Activated naive CD4-positive, alpha-beta T cell treated with anti-CD3 and anti-CD28 coated beads, Interleukin-2, amount 50 U/mL, for 72 hours (primary cell): ENCODE measurements around the gene P4HTM. TPM values are rescaled to one million over a fixed set of nuclear protein-coding genes. Genes with fewer than 3 reads are reported as not detected.

ENCODE experiments used
- ATAC-seq, 2 donors: fragments of 150-1000 bp; cut with Tn5 transposase; 2 replicates each; pipeline ENCODE4 v1.10.0; 2021; ENCODE audit warnings: mild to moderate bottlenecking in 2 of 2, moderate library complexity in 2 of 2
- DNase-seq, 2 donors: peaks; one replicate each; pipeline ENCODE4 v3.0.0; 2021 to 2022; ENCODE audit warnings: low spot score in 2 of 2
- H3K27ac Mint-ChIP-seq, 2 donors: one replicate each; pipeline ENCODE4 v1.8.0; 2022; ENCODE audit warnings: mild to moderate bottlenecking in 2 of 2, mixed read lengths in 2 of 2
- H3K36me3 Mint-ChIP-seq, 2 donors: one replicate each; pipeline ENCODE4 v1.8.0; 2022; ENCODE audit warnings: mixed read lengths in 2 of 2
- H3K9me3 Mint-ChIP-seq, 2 donors: one replicate each; pipeline ENCODE4 v1.8.0; 2022; ENCODE audit warnings: mixed read lengths in 2 of 2
- total RNA-seq, 2 donors: library from RNA; stranded (reverse); gene quantifications; one replicate each; pipeline ENCODE4 v1.2.3, GENCODE V29; 2022

Gene P4HTM, protein sequence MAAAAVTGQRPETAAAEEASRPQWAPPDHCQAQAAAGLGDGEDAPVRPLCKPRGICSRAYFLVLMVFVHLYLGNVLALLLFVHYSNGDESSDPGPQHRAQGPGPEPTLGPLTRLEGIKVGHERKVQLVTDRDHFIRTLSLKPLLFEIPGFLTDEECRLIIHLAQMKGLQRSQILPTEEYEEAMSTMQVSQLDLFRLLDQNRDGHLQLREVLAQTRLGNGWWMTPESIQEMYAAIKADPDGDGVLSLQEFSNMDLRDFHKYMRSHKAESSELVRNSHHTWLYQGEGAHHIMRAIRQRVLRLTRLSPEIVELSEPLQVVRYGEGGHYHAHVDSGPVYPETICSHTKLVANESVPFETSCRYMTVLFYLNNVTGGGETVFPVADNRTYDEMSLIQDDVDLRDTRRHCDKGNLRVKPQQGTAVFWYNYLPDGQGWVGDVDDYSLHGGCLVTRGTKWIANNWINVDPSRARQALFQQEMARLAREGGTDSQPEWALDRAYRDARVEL
- total RNA-seq: 10 to 100 TPM; 24.3 to 33.3 TPM

DNA sequence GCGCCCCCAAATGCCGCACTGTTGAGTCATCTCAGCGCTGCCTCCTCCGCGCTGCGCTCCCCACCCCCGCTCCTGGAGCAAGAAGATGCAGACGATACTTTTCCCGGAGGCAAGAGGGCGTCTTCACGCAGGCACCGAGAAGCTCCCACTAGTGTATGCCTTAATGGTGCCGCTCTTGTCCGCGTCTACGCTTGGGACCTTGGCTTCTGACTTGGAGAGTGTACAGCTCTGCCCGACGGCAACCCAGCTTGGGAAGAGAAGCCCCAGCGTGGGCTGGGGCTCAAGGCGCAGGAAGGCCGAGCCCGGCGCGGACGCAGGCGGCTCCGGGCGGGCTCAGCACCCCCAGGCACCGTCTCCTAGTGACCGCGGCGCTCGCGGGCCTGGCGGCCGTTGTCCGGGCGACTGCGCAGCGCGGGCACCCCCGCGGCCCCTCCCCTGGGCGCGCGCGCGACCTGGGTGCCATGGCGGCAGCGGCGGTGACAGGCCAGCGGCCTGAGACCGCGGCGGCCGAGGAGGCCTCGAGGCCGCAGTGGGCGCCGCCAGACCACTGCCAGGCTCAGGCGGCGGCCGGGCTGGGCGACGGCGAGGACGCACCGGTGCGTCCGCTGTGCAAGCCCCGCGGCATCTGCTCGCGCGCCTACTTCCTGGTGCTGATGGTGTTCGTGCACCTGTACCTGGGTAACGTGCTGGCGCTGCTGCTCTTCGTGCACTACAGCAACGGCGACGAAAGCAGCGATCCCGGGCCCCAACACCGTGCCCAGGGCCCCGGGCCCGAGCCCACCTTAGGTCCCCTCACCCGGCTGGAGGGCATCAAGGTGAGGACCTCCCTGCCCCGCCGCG, at the start of gene P4HTM:
Gene P4HTM (plus strand): TSS at position 446 of the 840 bp plus-strand sequence. CDS start 16 bp downstream, at position 462.
- Mint-ChIP-seq H3K27ac (peak within 1 kb of the TSS; percentile 94 to 98), H3K36me3 (peaks cover 13 to 16% of the 10 kb centered on the region in 2 donors), H3K9me3 (no peaks in the 10 kb centered on the region)
- peak; percentile 76 to 84 for DNase-seq
- peak; percentile 77 to 83 for ATAC-seq

DNA sequence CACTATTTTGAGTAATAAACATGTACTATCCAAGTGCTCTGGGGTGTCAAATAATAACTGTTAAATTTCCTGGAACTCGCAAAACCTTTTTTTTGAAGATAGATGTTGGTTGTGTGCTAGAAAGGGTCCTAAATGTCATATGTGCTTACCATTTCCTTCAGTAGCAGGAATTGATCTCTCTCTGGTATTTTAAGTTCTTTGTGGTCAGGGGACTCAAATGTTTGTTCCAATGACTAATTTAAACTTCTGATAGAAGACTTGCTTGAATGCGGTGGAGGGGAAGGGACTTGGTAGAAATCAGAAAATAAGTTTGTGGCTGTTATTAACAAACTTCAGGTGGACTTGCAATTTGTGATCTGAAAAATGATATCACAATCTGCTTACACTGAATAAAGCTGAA, 44.6 kb upstream of the P4HTM start:
- Mint-ChIP-seq H3K27ac (peak overlapping the region; percentile 53 to 72), H3K36me3 (peaks cover 0 to 8% of the 10 kb centered on the region in 2 donors), H3K9me3 (no peaks in the 10 kb centered on the region)
- DNase-seq: no peak
- ATAC-seq: peak; percentile 48 to 56

DNA sequence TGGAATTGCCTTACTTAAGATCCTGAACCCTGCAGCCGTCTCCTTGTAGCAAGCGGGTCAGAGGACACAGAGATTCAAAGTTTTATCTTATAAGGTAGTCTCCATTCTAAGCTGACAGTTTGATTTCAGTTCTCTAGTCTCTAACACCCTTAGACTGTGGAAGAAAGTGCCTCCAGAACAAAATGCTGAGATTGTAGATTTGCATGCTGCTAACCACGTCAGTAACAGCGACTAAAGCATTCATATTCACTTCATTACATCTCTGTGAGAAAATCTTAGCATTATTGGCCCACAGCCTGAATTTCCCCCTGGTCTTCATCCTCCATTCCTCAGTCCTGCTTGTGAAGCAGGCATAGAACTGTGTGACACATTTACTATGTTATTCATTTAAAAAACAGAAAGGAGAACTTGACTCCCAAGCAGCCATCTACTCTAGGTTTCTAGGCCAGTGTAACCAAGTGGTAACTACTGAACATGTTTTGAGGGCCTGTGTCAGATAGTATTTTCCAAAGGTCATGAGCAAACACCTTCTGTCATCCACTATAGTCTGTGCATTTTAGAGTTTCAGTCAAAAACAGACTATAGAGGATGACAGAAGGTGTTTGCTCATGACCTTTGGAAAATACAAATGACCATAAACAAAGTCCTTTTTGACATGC, 44.0 kb upstream of the P4HTM start:
- Mint-ChIP-seq H3K27ac (peak overlapping the region; percentile 51 to 72), H3K9me3 (no peaks in the 10 kb centered on the region), H3K36me3 (peaks cover 0 to 8% of the 10 kb centered on the region in 2 donors)
- peak; percentile 62 to 68 for ATAC-seq
- no peak for DNase-seq

DNA sequence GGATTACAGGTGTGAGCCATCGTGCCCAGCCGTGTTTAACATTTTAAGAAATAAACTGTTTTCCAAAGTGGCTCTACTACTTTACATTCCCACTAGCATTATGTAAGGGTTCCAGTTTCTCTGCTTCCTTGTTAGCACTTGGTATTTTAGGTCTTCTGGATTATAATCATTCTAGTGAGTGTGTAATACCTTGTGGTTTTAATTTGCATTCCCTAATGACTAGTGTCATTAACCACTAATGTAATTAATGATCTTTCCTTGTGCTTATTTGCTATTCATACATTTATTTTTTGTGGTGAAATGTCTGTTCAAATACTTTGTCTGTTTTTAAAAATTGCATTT, 40.7 kb upstream of the P4HTM start:
- no peaks in the 10 kb centered on the region for H3K9me3 Mint-ChIP-seq

DNA sequence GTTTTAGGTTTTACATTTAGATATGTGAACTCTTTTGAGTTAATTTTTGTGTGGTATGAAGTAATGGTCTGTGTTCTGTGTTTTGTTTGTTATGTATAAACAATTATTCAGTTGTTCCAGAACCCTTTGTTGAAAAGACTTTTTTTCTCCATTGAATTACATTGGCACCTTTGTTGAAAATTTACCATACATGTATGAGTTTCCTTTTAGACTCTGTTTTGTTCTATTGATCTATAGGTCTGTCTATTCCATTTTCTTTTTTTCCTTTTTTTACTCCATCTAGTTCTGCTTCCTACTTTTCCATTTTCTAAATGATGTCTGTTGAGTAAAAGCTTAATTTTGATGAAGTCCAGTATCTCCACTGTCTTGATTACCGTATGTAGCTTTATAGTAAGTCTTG, 40.0 kb upstream of the P4HTM start:
- ATAC-seq: no peak
- Mint-ChIP-seq H3K27ac (no peak overlapping the region), H3K36me3 (no peaks in the 10 kb centered on the region)

More for the DNA sequence above, 40.7 kb upstream of the P4HTM start:
- ATAC-seq (no peak), DNase-seq (no peak)
- H3K36me3 Mint-ChIP-seq: no peaks in the 10 kb centered on the region
- H3K27ac Mint-ChIP-seq: peak overlapping the region in 1 of 2 donors; percentile 18

DNA sequence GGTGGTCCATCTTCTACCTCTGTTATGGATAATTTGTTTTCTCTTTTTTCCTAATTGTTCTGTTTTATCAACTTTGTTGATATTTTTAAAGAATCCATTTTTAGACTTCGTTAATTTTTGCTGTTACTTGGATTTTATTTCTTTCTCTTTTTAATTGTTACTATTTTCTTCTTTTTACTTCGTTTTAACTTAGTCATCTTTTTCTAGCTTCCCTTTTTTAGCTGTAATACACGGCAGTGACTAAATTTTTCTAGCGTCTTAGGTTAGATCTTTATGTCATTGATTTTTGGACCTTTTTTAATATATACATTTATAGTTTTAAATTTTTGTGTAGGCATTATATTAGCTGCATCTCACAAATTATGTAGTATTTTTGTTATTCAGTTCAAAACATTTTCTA, 38.3 kb upstream of the P4HTM start:
- Mint-ChIP-seq H3K9me3 (no peaks in the 10 kb centered on the region), H3K36me3 (no peaks in the 10 kb centered on the region)
- ATAC-seq: no peak

More for the DNA sequence above, 40.0 kb upstream of the P4HTM start:
- DNase-seq: no peak
- no peaks in the 10 kb centered on the region for H3K9me3 Mint-ChIP-seq

DNA sequence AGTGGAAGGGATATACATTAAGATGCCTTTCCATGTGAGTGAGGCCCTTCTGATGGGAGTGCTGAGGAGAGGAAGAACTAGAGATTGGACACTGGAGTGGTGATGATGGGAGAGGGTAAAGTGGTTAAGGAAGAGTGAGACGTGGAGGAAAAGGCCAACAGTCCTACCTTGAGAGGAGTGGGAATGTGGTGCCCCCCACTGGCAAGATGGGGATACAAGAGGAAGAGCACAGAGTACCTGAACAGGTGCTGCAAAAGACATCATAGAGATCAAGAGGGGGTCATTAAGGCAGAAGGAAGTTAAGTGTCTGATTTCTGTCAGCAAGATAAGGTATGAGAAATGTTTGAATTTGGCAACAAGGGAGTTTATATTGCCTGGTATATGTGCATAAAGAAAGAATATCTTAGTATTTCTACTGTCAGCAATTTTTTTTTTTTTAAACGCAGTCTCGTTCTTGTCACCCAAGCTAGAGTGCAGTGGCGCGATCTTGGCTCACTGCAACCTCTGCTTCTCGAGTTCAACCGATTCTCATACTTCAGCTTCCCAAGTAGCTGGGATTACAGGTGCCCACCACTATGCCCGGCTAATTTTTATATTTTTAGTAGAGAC, 37.4 kb upstream of the P4HTM start:
- H3K36me3 Mint-ChIP-seq: peaks cover 0 to 3% of the 10 kb centered on the region in 2 donors
- H3K9me3 Mint-ChIP-seq: no peaks in the 10 kb centered on the region
- peak overlapping the region; percentile 48 to 63 for H3K27ac Mint-ChIP-seq
- ATAC-seq (peak; percentile 37 to 71), DNase-seq (peak in 1 of 2 donors; percentile 42)

More for the DNA sequence above, 38.3 kb upstream of the P4HTM start:
- no peak overlapping the region for H3K27ac Mint-ChIP-seq
- no peak for DNase-seq

DNA sequence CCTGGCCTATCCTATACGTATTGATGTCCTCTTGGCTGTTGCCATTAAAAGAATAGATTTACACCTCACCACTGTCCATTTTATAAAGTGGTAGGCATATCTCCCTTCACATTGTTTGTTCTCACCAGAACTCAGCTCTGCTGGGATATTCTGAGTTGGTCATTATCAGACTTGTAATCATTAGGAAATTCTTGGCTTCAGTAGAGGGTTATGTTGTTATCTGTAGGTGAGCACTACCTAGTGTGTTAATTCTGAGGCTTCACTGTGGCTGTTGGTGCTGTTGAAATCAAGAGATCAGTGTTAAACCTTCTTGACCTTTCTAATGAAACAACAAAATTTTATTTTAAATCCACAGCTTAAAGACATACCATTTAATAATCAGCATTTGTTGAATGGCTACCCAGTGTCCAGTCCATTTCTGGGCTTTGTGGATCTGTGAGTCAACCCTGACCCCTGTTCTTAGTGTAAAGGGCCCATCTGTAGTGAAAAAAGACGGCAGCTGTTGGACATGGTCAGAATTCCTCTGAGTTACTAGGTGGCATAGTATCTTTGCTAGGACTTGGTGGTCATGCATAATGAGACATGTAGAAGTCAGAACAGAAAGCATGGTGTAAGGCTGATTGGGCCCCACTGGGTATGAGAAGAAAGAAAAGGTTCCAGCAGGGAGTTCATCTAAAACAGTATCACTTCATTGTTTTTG, 32.9 kb upstream of the P4HTM start:
- H3K27ac Mint-ChIP-seq: peak overlapping the region in 1 of 2 donors; percentile 22
- H3K9me3 Mint-ChIP-seq: no peaks in the 10 kb centered on the region
- ATAC-seq: no peak
- no peak for DNase-seq
- peaks cover 0 to 7% of the 10 kb centered on the region in 2 donors for H3K36me3 Mint-ChIP-seq

DNA sequence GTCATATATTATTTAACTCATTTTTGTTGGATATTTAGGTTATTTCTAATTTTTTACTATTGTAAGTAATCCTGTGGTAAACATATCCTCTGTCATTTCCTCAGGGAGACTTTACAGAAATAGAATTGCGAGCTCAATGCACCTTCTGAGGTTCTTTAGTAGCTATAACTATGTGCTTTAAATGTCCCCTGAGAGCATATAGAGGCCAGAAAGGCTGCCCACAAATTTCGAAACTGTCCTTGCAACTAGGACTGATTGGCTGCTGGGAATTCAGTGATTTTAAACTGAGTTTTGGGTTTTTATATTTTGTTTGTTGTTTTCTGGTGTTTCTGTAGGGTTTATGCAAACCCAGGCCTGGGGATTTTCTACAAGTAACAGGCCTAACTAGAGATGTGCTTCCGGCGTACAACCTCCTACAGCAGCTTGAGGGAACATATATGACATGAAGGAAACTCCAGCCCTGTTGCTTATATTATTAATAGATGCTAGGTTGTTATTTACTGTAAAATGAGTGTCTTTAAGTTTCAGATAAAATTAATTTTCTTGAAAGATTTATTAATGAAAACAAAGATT, 29.1 kb upstream of the P4HTM start:
- ATAC-seq: no peak
- peaks cover 0 to 7% of the 10 kb centered on the region in 2 donors for H3K36me3 Mint-ChIP-seq
- H3K9me3 Mint-ChIP-seq: no peaks in the 10 kb centered on the region
- no peak overlapping the region for H3K27ac Mint-ChIP-seq
- no peak for DNase-seq

DNA sequence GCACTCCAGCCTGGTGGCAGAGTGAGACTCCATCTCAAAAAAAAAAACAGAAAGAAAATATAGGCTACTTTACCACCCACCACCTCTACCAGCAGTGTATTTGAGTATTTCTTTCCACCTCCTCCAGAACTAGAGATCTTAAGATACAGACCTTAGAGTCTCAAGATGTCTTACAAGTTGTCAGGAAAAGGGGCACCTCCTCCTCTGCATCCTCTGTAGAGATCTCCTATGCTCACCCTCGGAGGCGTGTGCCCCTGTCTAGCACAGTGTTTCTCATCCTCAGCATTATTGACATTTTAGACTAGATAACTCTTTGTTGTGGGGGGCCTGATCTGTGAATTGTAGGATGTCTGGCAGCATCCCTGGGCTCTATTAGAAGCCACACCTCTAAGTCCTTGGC, 27.7 kb upstream of the P4HTM start:
- ATAC-seq (no peak), DNase-seq (no peak)
- H3K9me3 Mint-ChIP-seq: no peaks in the 10 kb centered on the region
- H3K27ac Mint-ChIP-seq: peak overlapping the region; percentile 8 to 84
- peaks cover 6 to 12% of the 10 kb centered on the region in 2 donors for H3K36me3 Mint-ChIP-seq

DNA sequence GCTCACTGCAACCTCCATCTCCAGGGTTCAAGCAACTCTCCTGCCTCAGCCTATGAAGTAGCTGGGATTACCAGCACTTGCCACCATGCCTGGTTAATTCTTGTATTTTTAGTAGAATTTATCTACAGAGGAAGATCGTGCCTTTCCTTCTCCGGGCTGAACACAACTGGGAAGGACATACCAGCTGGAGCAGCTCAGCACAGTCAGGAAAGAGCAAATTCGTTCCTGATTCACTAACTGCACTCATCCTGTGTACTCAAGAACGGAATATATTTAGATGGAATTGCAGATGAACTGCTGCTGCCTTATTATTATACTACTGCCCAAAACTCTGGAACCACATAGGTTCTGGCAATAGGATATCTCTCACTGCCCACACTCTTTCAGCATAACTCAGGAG, 27.1 kb upstream of the P4HTM start:
- no peak for ATAC-seq
- H3K27ac Mint-ChIP-seq: peak overlapping the region in 1 of 2 donors; percentile 8
- no peaks in the 10 kb centered on the region for H3K9me3 Mint-ChIP-seq
- peak in 1 of 2 donors; percentile 3 for DNase-seq
- peaks cover 6 to 10% of the 10 kb centered on the region in 2 donors for H3K36me3 Mint-ChIP-seq

DNA sequence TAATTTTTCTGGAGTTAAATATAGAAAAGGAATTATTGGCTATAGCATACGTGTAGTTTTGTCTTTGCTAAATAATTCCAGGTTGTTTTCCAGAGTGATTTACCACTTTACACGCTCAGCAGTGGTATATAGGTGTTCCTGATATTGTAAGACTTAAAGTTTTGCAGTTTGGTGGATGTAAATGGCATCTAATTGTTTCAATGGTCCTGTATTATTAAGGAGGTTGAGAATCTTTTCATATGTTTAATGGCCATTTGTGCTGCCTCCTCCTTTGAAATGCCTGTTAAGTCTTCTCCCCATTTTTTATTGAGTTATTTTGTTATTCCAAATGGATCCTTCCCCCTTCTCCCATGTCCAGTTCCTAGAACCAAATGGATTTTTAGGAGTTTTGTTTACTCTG, 26.4 kb upstream of the P4HTM start:
- peaks cover 6 to 9% of the 10 kb centered on the region in 2 donors for H3K36me3 Mint-ChIP-seq
- DNase-seq (no peak), ATAC-seq (no peak)
- no peaks in the 10 kb centered on the region for H3K9me3 Mint-ChIP-seq
- H3K27ac Mint-ChIP-seq: no peak overlapping the region

DNA sequence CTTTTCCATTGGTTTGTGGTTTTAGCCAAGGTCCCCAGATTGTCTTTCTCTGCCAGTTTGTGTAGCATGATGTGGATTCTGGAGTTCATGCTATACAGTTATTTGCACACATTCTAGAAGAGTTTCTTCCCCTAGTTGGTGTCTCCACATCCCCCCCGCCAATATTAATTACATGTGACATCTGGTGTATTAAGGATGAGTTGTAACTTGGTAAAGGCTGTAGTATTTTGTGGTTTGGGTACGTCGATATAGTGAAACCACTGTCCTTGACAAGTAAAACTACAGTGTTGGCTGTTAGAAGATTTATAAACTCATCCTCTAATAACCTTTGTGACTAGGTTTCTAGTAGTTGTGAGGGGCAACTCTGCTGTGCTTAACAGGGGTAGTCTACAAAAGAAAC, 23.7 kb upstream of the P4HTM start:
- Mint-ChIP-seq H3K9me3 (no peaks in the 10 kb centered on the region), H3K36me3 (peaks cover 9 to 18% of the 10 kb centered on the region in 2 donors), H3K27ac (peak overlapping the region in 1 of 2 donors; percentile 54)
- no peak for DNase-seq
- no peak for ATAC-seq

DNA sequence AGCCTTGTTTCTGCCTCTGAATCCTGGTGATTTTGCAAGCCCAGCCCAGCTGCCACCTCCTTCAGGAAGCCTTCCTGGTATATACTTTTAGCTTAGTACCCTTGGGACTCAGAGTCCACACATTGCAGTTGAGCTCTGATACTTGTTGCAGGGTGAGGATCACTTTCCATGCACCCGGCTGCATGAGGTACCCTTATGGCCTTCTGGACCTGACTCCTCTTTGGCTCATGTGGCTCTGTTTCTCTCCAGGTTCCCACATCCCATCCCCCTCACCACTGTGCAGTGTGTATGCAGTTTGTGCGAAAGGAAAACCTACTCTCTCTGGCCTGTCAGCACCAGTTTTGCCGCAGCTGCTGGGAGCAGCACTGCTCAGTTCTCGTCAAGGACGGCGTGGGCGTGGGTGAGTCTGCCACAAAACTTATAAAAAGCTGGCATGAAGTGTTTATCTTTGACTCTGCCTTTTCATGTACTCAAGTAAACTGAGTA, 23.1 kb upstream of the P4HTM start:
- no peaks in the 10 kb centered on the region for H3K9me3 Mint-ChIP-seq
- ATAC-seq (peak in 1 of 2 donors; percentile 39), DNase-seq (peak in 1 of 2 donors; percentile 21)
- H3K36me3 Mint-ChIP-seq: peaks cover 9 to 20% of the 10 kb centered on the region in 2 donors
- H3K27ac Mint-ChIP-seq: peak overlapping the region; percentile 54 to 88

DNA sequence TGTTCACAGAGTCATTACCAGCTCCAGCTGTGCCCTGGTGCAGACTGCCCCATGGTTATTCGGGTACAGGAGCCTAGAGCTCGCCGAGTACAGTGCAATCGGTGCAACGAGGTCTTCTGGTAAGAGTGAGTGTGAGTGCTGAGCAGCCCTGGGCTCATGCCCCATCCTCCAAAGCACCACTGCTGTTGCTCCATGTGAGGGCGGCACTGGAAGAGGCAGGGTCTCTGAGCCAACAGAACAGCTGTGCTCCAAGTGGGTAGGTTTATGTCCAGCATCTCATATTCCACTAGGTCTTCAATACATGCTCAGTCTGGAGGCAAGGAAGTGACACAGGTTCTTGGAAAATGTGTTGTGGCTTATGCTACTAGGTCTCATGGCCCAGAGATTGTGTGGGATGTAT, 19.5 kb upstream of the P4HTM start:
- ATAC-seq (no peak), DNase-seq (peak in 1 of 2 donors; percentile 23)
- Mint-ChIP-seq H3K9me3 (no peaks in the 10 kb centered on the region), H3K36me3 (peaks cover 17 to 20% of the 10 kb centered on the region in 2 donors), H3K27ac (peak overlapping the region in 1 of 2 donors; percentile 23)
